NCI-H2107 (cell line): ENCODE data around the gene TRA2A.

Experiments
- DNase-seq: peaks from one replicate; lab custom pipeline; 2025; lab: John Stamatoyannopoulos, UW

Gene TRA2A

GRCh38 chr7:23470330-23471105 is 61.3 kb downstream of the TRA2A start, which contains the start of gene IGF2BP3:
Gene IGF2BP3 (minus strand): TSS chr7:23470491. CDS start chr7:23470110, 381 bp downstream.
- no peak for DNase-seq

- no peak for DNase-seq
Observed at GRCh38 chr7:23469961-23470250, 61.9 kb downstream of the TRA2A start.

- DNase-seq = no peak
Observed at GRCh38 chr7:23469150-23469960, 62.4 kb downstream of the TRA2A start.

- no peak for DNase-seq
Observed at GRCh38 chr7:23468526-23469149, 63.1 kb downstream of the TRA2A start.

GRCh38 chr7:23467806-23468525 is 63.8 kb downstream of the TRA2A start:
- DNase-seq = no peak

GRCh38 chr7:23467291-23467805 is 64.4 kb downstream of the TRA2A start:
- DNase-seq = no peak

GRCh38 chr7:23462846-23463245 is 68.9 kb downstream of the TRA2A start:
- no peak for DNase-seq

GRCh38 chr7:23458044-23458443 is 73.7 kb downstream of the TRA2A start:
- no peak for DNase-seq

GRCh38 chr7:23456093-23456492 is 75.7 kb downstream of the TRA2A start:
- no peak for DNase-seq

- no peak for DNase-seq
Observed at GRCh38 chr7:23454881-23455526, 76.8 kb downstream of the TRA2A start.
